Fibroblast of lung (primary cell): Measurements from ENCODE around the gene ADCY5.

Experiments used
- EZH2 ChIP-seq: IDR thresholded peaks from 2 replicates; pipeline ENCODE4 v1.5.1; 2012; ENCODE audit warnings: low read length, control low read depth, mild to moderate bottlenecking; ENCODE audit errors: missing control alignments
- TF ChIP-seq, protein P1 (sequence below), 2 donors: IDR thresholded peaks in 1 of 2; conservative IDR thresholded peaks in 1 of 2; 1 replicate in 1 of 2; 2 replicates in 1 of 2; pipeline ENCODE4 v1.5.1; 2011 to 2012; ENCODE audit warnings: low read length in 2 of 2, control low read depth in 1 of 2, inconsistent platforms in 1 of 2, low read depth in 1 of 2, mild to moderate bottlenecking in 1 of 2

- TF ChIP-seq, protein P1, sequence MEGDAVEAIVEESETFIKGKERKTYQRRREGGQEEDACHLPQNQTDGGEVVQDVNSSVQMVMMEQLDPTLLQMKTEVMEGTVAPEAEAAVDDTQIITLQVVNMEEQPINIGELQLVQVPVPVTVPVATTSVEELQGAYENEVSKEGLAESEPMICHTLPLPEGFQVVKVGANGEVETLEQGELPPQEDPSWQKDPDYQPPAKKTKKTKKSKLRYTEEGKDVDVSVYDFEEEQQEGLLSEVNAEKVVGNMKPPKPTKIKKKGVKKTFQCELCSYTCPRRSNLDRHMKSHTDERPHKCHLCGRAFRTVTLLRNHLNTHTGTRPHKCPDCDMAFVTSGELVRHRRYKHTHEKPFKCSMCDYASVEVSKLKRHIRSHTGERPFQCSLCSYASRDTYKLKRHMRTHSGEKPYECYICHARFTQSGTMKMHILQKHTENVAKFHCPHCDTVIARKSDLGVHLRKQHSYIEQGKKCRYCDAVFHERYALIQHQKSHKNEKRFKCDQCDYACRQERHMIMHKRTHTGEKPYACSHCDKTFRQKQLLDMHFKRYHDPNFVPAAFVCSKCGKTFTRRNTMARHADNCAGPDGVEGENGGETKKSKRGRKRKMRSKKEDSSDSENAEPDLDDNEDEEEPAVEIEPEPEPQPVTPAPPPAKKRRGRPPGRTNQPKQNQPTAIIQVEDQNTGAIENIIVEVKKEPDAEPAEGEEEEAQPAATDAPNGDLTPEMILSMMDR (conservative IDR thresholded peaks at IDR 0.05 in 1 of 2, IDR thresholded peaks at IDR 0.05 in 1 of 2; ENCODE audit: low read depth in 1 of 2, low read length in 2 of 2), result no peak
- no peak for TF ChIP-seq EZH2
These were observed 8.9 kb downstream of the ADCY5 start for GRCh38 chr3:123439806-123440580.
